ENCODE measurements around the gene SHROOM3. TPM values are rescaled to one million over a fixed set of nuclear protein-coding genes. Genes with fewer than 3 reads are reported as not detected.

The SHROOM3 gene
- total RNA-seq, 1 experiment from 2014 or later = 27.6 TPM

GRCh38 chr4:76463568-76463967 is 28.5 kb downstream of the SHROOM3 start:
- H3K4me1 Mint-ChIP-seq = peaks cover 22 to 27% of the 10 kb centered on the region in 2 experiments
- Histone ChIP-seq H3K14ac (ENCODE audit: insufficient read depth, low read length) (no peak overlapping the region), H4K91ac (ENCODE audit: insufficient read length, low read depth, low read length) (no peak overlapping the region), H2AFZ (ENCODE audit: low read length) (no peak overlapping the region), H2BK20ac (ENCODE audit: low read depth, low read length, poor library complexity, severe bottlenecking) (no peak overlapping the region), H3T11ph (ENCODE audit: low read length) (no peak overlapping the region), H3K23me2 (ENCODE audit: insufficient read length, low read depth, low read length, poor library complexity, severe bottlenecking) (no peaks in the 10 kb centered on the region), H3K9ac (ENCODE audit: extremely low read depth, insufficient read length, low read length) (no peak overlapping the region), H2BK5ac (ENCODE audit: insufficient read length, low read length) (no peak overlapping the region), H3K18ac (ENCODE audit: insufficient read length, low read depth, low read length) (no peak overlapping the region), H3K4ac (ENCODE audit: low read depth, low read length) (no peak overlapping the region), H3K56ac (ENCODE audit: insufficient read length, low read depth, low read length) (no peak overlapping the region), H3K79me2 (ENCODE audit: insufficient read depth, low read length) (no peaks in the 10 kb centered on the region), H2BK12ac (ENCODE audit: insufficient read length, low read depth, low read length) (no peak overlapping the region), H4K8ac (replicated peaks; ENCODE audit: insufficient read length, low read depth, low read length) (no peak overlapping the region), H4K20me1 (ENCODE audit: control insufficient read depth, insufficient read depth, insufficient read length) (no peaks in the 10 kb centered on the region), H3K23ac (ENCODE audit: insufficient read length, low read depth, low read length) (no peak overlapping the region), H4K5ac (ENCODE audit: insufficient read length, low read depth, low read length) (no peak overlapping the region), H3K4me1 (ENCODE audit: insufficient read depth, low read length) (peaks cover 4% of the 10 kb centered on the region; the same call in 1 of the 2 replicates), H3K27ac (ENCODE audit: insufficient read length, low read depth, low read length) (no peak overlapping the region), H3K4me2 (ENCODE audit: insufficient read depth, insufficient read length, low read length) (no peak overlapping the region), H3K9me3 (ENCODE audit: control insufficient read depth, low read depth, low read length) (peaks cover 14% of the 10 kb centered on the region), H2AK5ac (ENCODE audit: insufficient read length, low read length) (no peak overlapping the region), H3K79me1 (ENCODE audit: insufficient read depth, low read depth, low read length, poor library complexity, severe bottlenecking) (no peaks in the 10 kb centered on the region), H2BK120ac (ENCODE audit: low read depth, low read length, poor library complexity, severe bottlenecking) (no peak overlapping the region), H3K27me3 (ENCODE audit: insufficient read depth, low read length) (no peaks in the 10 kb centered on the region), H2BK15ac (ENCODE audit: low read depth, low read length) (no peak overlapping the region)
- no peak overlapping the region for H3K4me3 Mint-ChIP-seq
- no peak for DNase-seq
- peaks cover 23 to 35% (median 31%) of the 10 kb centered on the region in 3 experiments for H3K36me3 Mint-ChIP-seq (ENCODE audit: insufficient read depth in 1 of 3, low read depth in 3 of 3)
- H3K27me3 Mint-ChIP-seq (ENCODE audit: low read depth) = no peaks in the 10 kb centered on the region
- no peak for TF ChIP-seq CTCF (conservative IDR thresholded peaks at IDR 0.05)
- no CpG with 5 or more reads among the region's 2 CpGs for WGBS (ENCODE audit: extremely low coverage, insufficient read length, low lambda C conversion rate)
- H3K9me3 Mint-ChIP-seq = peaks cover 23 to 38% of the 10 kb centered on the region in 2 experiments
- no peak overlapping the region for H3K27ac Mint-ChIP-seq
